Kidney (tissue), 14 donors: ENCODE results near the gene IGFALS. TPM values are rescaled to one million over a fixed set of nuclear protein-coding genes. Genes with fewer than 3 reads are reported as not detected.

ENCODE experiments used
- DNase-seq, 5 donors: peaks; one replicate each; pipeline ENCODE4 v3.0.0-alpha.2; 2013 to 2020
- FAIRE-seq: peaks from 2 replicates; lab custom pipeline; 2012; peaks lifted over from hg19 to GRCh38; lab: Jason Lieb, UNC
- H3K27ac ChIP-seq, 2 donors: one replicate each; pipeline ENCODE4 v1.7.0; 2013; ENCODE audit warnings: low read depth in 2 of 2, low read length in 2 of 2, inconsistent platforms in 1 of 2
- H3K27me3 ChIP-seq: one replicate; pipeline ENCODE4 v1.7.1; 2013; ENCODE audit warnings: low read length, inconsistent platforms; ENCODE audit not compliant: control insufficient read depth, insufficient read depth
- H3K36me3 ChIP-seq, 3 donors: one replicate each; pipeline versions ENCODE4 v1.7.0 to v1.7.1; 2013; ENCODE audit warnings: low read length in 3 of 3, control low read depth in 1 of 3, inconsistent platforms in 1 of 3; ENCODE audit not compliant: insufficient read depth in 3 of 3, control insufficient read depth in 2 of 3
- H3K4me1 ChIP-seq, 3 donors: one replicate each; pipeline versions ENCODE4 v1.7.0 to v1.7.1; 2013; ENCODE audit warnings: low read length in 3 of 3, inconsistent platforms in 1 of 3, low read depth in 1 of 3; ENCODE audit not compliant: control insufficient read depth in 2 of 3, insufficient read depth in 2 of 3
- H3K4me3 ChIP-seq, 3 donors: one replicate each; pipeline versions ENCODE4 v1.7.0 to v1.8.1; 2013; ENCODE audit warnings: low read length in 3 of 3, control low read depth in 1 of 3, inconsistent platforms in 1 of 3
- H3K9ac ChIP-seq, 3 donors: one replicate each; pipeline versions ENCODE4 v1.7.0 to v1.7.1; 2013; ENCODE audit warnings: low read length in 3 of 3, control low read depth in 1 of 3, inconsistent platforms in 1 of 3
- H3K9me3 ChIP-seq, 3 donors: one replicate each; pipeline versions ENCODE4 v1.7.0 to v1.7.1; 2013; ENCODE audit warnings: low read length in 3 of 3, control low read depth in 1 of 3, inconsistent platforms in 1 of 3; ENCODE audit not compliant: control insufficient read depth in 2 of 3, insufficient read depth in 1 of 3
- CTCF ChIP-seq: IDR thresholded peaks from 3 replicates; pipeline ENCODE4 v1.5.1; 2012; ENCODE audit warnings: mild to moderate bottlenecking, moderate library complexity, borderline replicate concordance; ENCODE audit not compliant: insufficient read depth; ENCODE audit errors: extremely low read depth
- intact Hi-C: fragments of 100-400 bp; cut with DNase I; formaldehyde crosslinking; loops from one replicate; pipeline ENCODE4 v1.11.1; 2022
- polyA plus RNA-seq: library from polyadenylated mRNA; stranded (reverse); fragments of 350-450 nt; fragmentation: Illumina TruSeq; extraction: RNeasy Lipid Tissue Mini Kit (QIAGEN cat#74804); gene quantifications from one replicate; pipeline ENCODE4 v1.2.3, GENCODE V29; 2014; ENCODE audit warnings: low read depth, low replicate concordance; ENCODE audit not compliant: insufficient read depth
- total RNA-seq: library from RNA; stranded (reverse); fragmentation: NEBNext Ultra II Directional; extraction: Animal tissue kit (Norgen Biotek cat#: 25700); gene quantifications from one replicate; pipeline ENCODE4 v1.2.1, GENCODE V29; 2021
- donor health status: control.
- donor health status: control.
- donor health status: control.
- donor health status: control.
- donor health status: control.
- donor health status: DM: yes; HTN: yes; CAD: no.
- donor health status: Normal renal cell carcinoma (clear cell type).

Gene IGFALS
- total and polyA plus RNA-seq, 2 donors from 2014 or later: 1.4 to 2.9 TPM

GRCh38 chr16:1744338-1744840 lies 49.1 kb downstream of the IGFALS start:
- DNase-seq (no peak), FAIRE-seq (no peak)
- no peaks in the 10 kb centered on the region for H3K27me3 ChIP-seq
- H3K27ac ChIP-seq: no peak overlapping the region
- H3K9ac ChIP-seq: no peak overlapping the region
- H3K4me1 ChIP-seq: no peaks in the 10 kb centered on the region
- H3K9me3 ChIP-seq: no peaks in the 10 kb centered on the region
- TF ChIP-seq CTCF: no peak
- H3K36me3 ChIP-seq: peaks cover 2 to 30% (median 23%) of the 10 kb centered on the region in 3 donors
- no peak overlapping the region for H3K4me3 ChIP-seq
- intact Hi-C loops: no loop called here

- no peak for DNase-seq
- Histone ChIP-seq H3K36me3 (peaks cover 0 to 24% (median 19%) of the 10 kb centered on the region in 3 donors), H3K27me3 (no peaks in the 10 kb centered on the region), H3K9me3 (no peaks in the 10 kb centered on the region), H3K4me3 (no peak overlapping the region), H3K4me1 (no peaks in the 10 kb centered on the region), H3K27ac (no peak overlapping the region), H3K9ac (no peak overlapping the region)
- FAIRE-seq: no peak
- TF ChIP-seq CTCF: no peak
- intact Hi-C loops: no loop called here
These were observed 49.8 kb downstream of the IGFALS start for GRCh38 chr16:1743376-1744337.

DNA sequence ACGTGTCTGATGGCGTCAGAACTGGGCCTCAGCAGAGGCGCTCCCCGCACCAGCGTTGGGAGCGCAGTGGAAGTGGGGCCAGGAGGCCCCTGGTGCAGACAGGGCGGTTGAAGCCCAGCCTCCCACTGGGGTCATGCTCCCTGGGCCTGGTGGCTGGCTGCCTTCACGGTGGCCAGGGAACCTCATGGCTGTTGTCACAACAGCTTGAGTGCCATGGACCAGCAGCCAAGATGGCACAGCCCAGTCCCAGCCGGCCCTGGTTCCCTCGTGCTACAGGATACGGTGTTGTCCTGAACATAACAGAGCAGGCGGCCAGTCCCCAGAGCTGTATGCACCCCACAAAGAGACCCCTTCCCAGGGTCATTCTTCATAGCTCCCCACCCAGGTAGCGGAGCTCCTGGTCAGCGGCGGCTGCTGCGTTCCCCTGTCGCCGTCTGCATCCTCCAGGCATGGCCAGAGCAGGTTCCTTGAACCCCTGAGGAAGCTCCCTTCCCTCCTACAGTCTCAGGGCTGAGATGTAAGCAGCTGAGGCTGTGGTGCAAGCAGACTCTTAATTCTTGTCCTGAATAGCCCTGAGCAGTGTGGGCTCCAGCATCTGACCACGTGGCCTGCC lies 51.8 kb downstream of the IGFALS start:
- no peak for DNase-seq
- Histone ChIP-seq H3K4me3 (no peak overlapping the region), H3K27me3 (no peaks in the 10 kb centered on the region), H3K9ac (no peak overlapping the region), H3K4me1 (no peaks in the 10 kb centered on the region), H3K27ac (no peak overlapping the region), H3K36me3 (peaks cover 0 to 12% (median 11%) of the 10 kb centered on the region in 3 donors), H3K9me3 (peaks cover 0 to 8% (median 0%) of the 10 kb centered on the region in 3 donors)
- FAIRE-seq: no peak
- TF ChIP-seq CTCF: no peak
- intact Hi-C loops: no loop called here
